ENCODE measurements around the gene MAVS.
"Not testable (repeated sequence)": the region's sequence is repeated elsewhere in the genome, so short reads cannot be mapped to it uniquely, and the experiment has no call there.

The MAVS gene

DNA sequence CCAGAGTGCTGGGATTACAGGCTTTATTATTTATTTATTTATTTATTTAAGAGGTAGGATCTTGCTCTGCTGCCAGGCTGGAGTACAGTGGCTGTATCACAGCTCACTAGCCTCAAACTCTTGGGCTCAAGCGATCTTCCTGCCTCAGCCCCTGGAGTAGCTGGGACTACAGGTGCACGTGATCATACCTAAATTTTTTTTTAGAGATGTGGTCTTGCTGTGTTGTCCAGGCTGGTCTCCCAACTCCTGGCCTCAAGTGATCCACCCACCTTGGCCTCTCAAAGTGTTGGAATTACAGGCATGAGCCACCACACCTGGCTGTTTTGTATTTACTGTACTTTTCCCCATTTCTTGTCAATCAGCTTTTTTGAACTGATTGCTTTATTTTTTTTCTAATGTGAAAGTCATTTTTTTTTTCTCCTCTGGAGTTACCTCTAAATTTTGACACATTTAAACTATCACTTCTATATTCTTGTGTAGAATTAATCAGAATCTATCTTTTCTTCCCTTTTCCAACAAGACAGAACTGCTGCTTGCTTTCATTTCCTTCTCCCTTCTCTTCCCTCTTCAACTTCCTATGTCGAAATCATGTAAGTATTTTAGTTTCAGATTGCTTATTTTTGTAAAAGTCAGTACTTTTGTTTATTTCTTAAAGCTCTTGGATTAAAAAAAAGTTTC lies 54.5 kb downstream of the MAVS start:
- no peak for TF ChIP-seq CTCF (IDR thresholded peaks at IDR 0.05; ENCODE audit: insufficient read depth, low read depth, low read length, missing control alignments)
- DNase-seq (ENCODE audit: low read depth), result no peak
- no peak overlapping the region for H3K4me3 ChIP-seq (ENCODE audit: low read length)

GRCh38 chr20:3901706-3902440 lies 55.2 kb downstream of the MAVS start:
- no peak for TF ChIP-seq CTCF (IDR thresholded peaks at IDR 0.05; ENCODE audit: insufficient read depth, low read depth, low read length, missing control alignments)
- no peak overlapping the region for H3K4me3 ChIP-seq (ENCODE audit: low read length)
- DNase-seq (ENCODE audit: low read depth), result no peak

GRCh38 chr20:3902446-3902845 lies 55.8 kb downstream of the MAVS start:
- TF ChIP-seq CTCF (IDR thresholded peaks at IDR 0.05; ENCODE audit: insufficient read depth, low read depth, low read length, missing control alignments), result no peak
- DNase-seq (ENCODE audit: low read depth), result no peak
- no peak overlapping the region for H3K4me3 ChIP-seq (ENCODE audit: low read length)

DNA sequence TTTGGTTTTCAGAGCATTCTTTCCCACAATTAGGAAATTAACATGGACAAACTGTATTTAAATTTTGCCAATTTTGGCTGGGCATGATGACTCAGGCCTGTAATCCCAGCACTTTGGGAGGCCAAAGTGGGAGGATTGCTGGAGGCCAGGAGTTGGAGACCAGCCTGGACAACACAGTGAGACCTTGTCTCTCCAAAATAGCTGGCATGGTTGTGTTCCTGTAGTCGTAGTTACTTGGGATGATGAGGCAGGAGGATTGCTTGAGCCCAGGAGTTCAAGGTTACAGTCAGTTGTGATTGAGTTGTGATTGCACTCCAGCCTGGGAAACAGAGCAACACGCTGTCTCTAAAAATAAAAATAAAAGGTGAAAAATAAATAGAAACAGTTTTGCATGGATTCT lies 57.6 kb downstream of the MAVS start:
- no peak for DNase-seq (ENCODE audit: low read depth)
- TF ChIP-seq CTCF (IDR thresholded peaks at IDR 0.05; ENCODE audit: insufficient read depth, low read depth, low read length, missing control alignments), result no peak
- no peak overlapping the region for H3K4me3 ChIP-seq (ENCODE audit: low read length)

GRCh38 chr20:3904857-3905256 lies 58.2 kb downstream of the MAVS start:
- no peak for DNase-seq (ENCODE audit: low read depth)
- no peak for TF ChIP-seq CTCF (IDR thresholded peaks at IDR 0.05; ENCODE audit: insufficient read depth, low read depth, low read length, missing control alignments)
- H3K4me3 ChIP-seq (ENCODE audit: low read length), result no peak overlapping the region

DNA sequence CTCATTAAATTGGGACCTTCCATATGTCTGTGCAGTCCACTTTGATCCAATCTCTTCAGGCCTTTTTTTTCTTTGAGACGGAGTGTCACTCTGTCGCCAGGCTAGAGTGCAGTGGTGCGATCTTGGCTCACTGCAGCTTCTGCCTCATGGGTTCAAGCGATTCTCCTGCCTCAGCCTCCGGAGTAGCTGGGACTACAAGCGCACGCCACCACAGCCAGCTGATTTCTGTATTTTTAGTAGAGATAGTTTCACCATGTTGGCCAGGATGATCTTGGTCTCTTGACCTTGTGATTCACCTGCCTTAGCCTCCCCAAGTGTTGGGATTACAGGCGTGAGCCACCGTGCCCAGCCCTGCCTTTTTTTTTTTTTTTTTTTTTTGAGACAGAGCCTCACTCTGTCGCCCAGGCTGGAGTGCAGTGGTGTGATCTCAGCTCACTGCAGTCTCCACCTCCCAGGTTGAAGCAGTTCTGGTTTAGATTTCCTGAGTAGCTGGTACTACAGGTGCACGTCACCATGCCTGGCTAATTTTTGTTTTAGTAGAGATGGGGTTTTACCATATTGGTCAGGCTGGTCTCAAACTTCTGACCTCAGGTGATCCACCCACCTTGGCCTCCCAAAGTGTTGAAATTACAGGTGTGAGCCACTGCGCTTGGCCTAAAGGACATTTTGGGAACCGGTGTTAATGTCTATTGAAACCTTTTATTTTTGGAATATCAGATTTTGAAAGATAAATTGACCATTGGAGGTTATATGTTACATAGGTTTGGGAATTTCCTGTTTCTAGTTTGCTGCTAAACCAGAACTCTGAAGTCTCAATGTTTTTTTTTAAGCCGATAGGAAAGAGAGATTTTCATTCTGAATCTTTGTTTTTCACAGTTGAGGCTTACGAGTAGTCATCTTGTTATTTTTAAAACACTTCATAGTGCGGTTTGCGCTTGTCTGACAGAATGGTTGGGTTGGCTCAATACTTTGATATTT lies 60.4 kb downstream of the MAVS start:
- H3K4me3 ChIP-seq (ENCODE audit: low read length); DNase-seq (ENCODE audit: low read depth): not testable (repeated sequence)

GRCh38 chr20:3908667-3909066 lies 62.0 kb downstream of the MAVS start:
- TF ChIP-seq CTCF (IDR thresholded peaks at IDR 0.05; ENCODE audit: insufficient read depth, low read depth, low read length, missing control alignments), result no peak
- H3K4me3 ChIP-seq (ENCODE audit: low read length), result no peak overlapping the region
- no peak for DNase-seq (ENCODE audit: low read depth)

All from epithelial cell of esophagus (primary cell).